ENCODE results near the gene DHX8.

- no peak for TF ChIP-seq CTCF (IDR thresholded peaks at IDR 0.05; ENCODE audit: control extremely low read depth in 1 of 3, insufficient read depth in 1 of 3, low read depth in 1 of 3, low read length in 3 of 3)
- TF ChIP-seq MAX (IDR thresholded peaks at IDR 0.05) = no peak
- no peak for TF ChIP-seq POLR2A (IDR thresholded peaks at IDR 0.05; ENCODE audit: control extremely low read depth in 1 of 2, low read depth in 2 of 2, low read length in 2 of 2)
- TF ChIP-seq SP2 (IDR thresholded peaks at IDR 0.05; ENCODE audit: low read length) = no peak
- no peak for TF ChIP-seq RFX5 (IDR thresholded peaks at IDR 0.05; ENCODE audit: borderline replicate concordance, low read depth, low read length)
- no peak for TF ChIP-seq NRF1 (IDR thresholded peaks at IDR 0.05; ENCODE audit: low read depth, low read length)
- no peak for TF ChIP-seq MAFK (IDR thresholded peaks at IDR 0.05; ENCODE audit: low read depth, low read length)
- no peak for TF ChIP-seq GABPA (IDR thresholded peaks at IDR 0.05; ENCODE audit: borderline replicate concordance, insufficient read depth, low read length)
Measured at GRCh38 chr17:43534909-43535308, 51.1 kb downstream of the DHX8 start.

Measured in H1 (cell line).